GM21737 (cell line): Measurements from ENCODE around the gene ABCF2.

Experiments used
- ATAC-seq: cut with Tn5 transposase; IDR thresholded peaks from one replicate; pipeline ENCODE4 v1.9.1; 2021; ENCODE audit warnings: mild to moderate bottlenecking, moderate library complexity; ENCODE audit not compliant: unreplicated experiment

Gene ABCF2

DNA sequence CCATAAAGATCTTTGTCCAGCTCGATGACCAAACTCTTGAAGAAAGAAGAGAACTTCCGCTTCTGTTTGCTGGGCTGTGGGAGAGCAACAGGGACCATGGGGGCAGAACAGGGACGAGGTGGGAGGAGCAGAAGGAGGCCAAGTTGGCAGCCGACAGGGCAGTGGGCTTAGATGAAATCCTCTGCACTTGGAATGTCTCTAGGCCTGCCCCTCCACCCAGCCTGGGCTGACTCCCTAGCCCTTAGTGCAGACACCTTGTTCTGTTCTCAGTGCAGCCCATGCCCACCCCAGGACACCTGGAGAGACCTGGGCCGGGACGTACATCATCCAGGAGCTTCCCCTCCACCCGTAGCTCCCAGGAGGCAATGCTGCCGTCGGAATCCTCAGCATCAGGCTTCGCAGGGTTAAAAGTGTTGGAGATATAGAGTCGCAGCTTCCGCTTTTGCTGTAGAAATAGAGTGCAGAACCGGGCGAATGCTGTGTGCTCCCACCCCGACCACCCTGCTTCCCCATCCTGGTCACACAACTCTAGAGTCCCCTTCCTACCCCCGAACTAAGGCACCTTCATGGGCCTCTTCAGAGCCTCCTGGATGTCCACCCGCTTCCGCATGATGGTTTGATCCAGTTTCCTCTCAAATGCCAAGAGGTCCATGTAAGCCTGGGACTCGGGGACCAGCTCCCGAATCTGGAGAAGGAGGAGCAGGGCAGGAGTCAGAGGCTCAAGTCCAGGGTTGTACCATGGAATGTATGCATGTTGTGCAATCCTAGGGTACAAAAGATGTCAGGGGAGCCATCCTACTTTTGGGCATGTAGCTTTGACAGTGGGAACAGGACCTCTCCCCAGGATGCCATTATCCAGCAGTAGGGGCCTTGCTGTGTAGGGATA is 15.4 kb upstream of the ABCF2 start:
- ATAC-seq: no peak

DNA sequence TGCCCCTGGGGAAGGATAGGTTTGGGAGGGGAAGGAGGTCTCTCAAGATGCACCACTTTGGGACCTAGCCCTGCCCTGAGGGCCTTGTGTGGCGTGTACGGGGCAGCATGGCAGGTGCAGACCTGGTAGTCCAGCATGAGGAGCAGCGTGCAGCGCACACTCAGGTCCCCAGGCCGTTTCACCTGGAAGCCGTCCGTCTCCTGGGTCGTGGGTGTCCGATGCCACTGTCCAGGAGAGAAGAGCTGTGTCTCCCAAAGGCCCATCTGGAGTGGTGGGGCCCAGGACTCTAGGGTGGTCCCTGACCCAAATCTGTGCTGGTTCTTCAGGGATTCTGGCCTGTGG is 14.7 kb upstream of the ABCF2 start:
- ATAC-seq: no peak

DNA sequence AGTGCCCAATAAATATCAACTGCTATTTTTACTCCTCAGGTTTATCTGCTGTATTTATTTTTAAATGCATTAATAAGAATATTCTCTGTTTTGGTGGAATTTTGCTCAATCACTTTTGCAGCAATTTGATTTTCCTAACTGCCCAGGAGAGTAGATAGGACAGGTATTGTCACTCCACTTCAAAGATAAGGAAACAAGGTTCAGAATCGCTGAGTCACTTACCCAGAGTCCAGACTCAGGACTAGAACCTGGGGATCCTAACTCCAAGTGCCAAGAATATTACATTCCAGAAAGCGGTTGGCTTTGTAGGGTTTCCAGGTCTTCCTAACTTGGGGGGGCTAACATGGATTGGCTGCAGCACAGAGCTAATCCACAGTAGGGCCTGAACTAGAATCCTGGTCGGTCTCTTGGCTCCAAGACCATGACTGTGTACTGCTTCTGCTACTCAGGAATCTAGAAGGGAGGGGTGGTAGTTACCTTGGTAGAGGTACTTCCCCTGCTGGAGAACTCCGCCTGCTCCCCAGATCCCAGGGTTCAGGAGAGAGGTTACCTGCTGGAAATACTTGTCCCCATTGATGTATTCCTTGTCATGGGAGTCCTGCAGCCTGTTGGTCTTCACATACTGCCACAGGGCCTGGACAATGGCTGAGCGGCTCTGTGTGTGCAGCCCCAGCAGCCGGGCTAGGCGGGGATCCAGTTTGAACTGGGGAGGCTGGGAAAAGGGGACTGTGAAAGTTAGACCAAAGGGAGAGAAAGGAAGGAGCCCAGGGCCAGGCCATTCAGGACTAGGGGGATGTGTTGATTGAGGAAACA is 14.1 kb upstream of the ABCF2 start:
- ATAC-seq: no peak

DNA sequence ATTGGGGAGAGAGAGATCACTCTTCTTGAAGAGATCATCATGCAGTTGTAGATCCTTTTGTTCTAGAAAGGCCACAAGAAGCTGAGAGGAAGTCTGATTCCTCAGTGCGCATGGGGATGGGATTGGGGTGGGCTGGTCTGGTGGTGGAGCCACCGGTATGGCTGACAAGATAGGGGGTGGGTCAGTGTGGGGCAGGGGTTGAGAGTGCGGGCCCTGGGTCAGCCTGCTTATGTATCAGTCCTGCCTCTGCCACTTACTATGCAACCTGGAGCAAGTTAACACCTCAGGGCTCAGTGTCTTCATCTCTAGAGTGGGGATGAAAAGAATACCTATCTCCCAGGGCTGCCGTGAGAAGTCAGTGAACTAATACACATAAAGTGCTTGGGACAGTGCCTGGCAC is 13.5 kb upstream of the ABCF2 start:
- ATAC-seq: no peak

DNA sequence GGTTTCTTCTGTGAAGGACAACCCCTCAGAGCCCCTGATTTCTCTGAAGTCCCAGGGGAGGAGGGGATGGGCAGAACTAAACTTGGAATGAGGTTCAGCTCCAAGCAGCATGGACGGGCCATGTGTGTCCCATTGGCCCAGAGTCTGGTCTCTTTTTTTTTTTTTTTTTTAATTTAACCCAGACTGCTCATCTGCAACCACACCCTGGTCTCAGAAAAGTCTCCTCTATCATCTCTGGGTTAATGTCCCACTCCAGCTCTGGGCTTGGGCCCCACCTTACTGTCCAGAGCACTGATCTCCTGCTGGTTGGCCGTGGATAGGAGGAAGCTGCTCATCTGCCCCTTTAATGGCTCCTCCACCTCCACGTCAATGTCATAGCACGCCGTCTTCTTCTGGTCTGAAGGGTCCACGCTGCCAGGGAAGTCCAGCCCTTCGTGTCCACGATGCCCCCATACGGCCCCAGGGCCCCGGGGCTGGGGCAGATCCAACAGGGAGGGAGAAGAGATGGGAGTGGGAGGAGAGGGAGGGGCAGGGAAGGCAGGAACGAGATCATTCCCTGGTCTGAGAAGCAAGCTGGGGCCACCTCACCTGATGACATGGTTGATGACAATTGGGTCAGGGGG is 12.9 kb upstream of the ABCF2 start:
- ATAC-seq: no peak

DNA sequence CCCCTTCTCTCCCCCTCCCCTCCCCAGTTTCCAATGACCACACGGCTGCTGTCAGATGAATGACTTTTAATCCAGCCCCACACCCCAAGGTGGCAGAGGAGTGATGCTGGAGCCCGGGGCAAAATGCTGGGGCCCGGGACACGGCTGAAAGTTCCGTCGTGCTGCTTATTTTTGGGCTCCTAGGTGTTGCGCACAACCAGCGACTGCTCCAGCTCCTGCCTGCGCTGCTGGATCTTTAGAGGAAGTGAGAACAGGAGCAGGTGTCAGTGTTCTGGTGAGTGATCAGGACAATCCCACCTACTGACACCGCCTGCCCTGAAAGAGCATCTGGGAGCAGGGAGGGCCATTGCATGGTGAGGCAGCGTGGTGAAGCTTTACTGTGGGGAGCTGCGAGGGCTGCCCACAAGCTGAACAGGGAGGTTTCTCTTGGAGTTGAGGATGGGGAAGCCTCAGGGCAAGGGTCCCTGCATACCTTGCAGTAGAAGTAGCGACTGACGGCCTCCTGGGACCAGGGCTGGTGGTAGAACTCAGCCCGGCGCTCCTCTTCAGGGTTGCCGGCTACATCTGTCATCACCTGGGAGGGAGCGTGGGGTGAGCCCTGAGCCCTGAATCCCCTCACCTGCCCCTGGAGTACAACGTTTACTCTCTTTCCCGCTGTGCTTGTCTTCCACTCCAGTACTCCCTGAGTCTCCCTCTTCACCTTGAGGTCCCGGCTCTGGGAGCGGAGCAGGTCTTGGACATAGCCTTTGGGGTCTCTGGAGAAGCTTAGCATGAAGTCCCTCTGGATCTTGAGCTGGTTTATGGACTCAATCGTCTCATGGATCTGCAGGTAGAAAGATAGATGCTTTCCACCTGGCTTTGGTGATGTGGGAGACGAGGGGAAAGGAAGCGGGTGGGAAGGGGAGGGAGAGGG is 12.2 kb upstream of the ABCF2 start:
- ATAC-seq: no peak

DNA sequence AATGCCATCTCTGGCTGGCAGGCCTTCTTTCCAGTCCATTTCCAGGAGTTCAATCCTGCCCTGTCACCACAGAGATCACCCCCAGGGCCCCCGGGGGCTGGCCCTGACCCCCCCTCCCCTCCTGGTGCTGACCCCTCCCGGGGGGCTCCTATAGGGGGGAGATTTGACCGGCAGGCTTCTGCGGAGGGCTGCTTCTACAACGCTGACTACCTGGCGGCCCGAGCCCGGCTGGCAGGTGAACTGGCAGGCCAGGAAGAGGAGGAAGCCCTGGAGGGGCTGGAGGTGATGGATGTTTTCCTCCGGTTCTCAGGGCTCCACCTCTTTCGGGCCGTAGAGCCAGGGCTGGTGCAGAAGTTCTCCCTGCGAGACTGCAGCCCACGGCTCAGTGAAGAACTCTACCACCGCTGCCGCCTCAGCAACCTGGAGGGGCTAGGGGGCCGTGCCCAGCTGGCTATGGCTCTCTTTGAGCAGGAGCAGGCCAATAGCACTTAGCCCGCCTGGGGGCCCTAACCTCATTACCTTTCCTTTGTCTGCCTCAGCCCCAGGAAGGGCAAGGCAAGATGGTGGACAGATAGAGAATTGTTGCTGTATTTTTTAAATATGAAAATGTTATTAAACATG is 11.3 kb upstream of the ABCF2 start:
- ATAC-seq: no peak

DNA sequence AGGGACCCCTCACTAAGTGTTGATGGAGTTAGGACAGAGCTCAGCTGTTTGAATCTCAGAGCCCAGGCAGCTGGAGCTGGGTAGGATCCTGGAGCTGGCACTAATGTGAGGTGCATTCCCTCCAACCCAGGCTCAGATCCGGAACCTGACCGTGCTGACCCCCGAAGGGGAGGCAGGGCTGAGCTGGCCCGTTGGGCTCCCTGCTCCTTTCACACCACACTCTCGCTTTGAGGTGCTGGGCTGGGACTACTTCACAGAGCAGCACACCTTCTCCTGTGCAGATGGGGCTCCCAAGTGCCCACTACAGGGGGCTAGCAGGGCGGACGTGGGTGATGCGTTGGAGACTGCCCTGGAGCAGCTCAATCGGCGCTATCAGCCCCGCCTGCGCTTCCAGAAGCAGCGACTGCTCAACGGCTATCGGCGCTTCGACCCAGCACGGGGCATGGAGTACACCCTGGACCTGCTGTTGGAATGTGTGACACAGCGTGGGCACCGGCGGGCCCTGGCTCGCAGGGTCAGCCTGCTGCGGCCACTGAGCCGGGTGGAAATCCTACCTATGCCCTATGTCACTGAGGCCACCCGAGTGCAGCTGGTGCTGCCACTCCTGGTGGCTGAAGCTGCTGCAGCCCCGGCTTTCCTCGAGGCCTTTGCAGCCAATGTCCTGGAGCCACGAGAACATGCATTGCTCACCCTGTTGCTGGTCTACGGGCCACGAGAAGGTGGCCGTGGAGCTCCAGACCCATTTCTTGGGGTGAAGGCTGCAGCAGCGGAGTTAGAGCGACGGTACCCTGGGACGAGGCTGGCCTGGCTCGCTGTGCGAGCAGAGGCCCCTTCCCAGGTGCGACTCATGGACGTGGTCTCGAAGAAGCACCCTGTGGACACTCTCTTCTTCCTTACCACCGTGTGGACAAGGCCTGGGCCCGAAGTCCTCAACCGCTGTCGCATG is 10.5 kb upstream of the ABCF2 start:
- ATAC-seq: no peak

DNA sequence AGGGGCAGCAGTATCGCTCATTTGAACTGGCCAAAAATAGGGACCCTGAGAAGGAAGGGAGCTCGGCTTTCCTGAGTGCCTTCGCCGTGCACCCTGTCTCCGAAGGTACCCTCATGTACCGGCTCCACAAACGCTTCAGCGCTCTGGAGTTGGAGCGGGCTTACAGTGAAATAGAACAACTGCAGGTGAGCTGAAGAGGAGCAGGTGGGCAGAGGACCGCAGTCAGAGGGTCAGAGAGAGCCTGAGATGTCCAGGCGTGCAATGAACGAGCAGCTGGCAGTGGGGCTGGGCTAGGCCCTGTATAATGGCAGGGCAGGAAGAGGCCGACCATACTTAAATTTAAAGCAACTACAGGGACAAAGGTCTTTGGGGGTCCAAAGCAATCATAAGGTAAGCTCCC is 9.4 kb upstream of the ABCF2 start:
- ATAC-seq: no peak

DNA sequence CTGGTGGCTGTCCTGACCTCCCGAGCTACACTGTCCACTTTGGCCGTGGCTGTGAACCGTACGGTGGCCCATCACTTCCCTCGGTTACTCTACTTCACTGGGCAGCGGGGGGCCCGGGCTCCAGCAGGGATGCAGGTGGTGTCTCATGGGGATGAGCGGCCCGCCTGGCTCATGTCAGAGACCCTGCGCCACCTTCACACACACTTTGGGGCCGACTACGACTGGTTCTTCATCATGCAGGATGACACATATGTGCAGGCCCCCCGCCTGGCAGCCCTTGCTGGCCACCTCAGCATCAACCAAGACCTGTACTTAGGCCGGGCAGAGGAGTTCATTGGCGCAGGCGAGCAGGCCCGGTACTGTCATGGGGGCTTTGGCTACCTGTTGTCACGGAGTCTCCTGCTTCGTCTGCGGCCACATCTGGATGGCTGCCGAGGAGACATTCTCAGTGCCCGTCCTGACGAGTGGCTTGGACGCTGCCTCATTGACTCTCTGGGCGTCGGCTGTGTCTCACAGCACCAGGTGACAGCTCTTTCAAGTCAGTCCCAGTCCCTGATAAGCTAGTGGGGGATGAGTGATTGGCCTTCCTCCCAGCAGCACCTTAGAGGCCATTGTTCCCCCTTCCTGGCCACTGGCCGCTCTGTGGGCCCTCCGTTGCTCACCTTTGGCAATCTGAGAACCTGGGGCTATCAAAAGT is 8.2 kb upstream of the ABCF2 start:
- no peak for ATAC-seq

DNA sequence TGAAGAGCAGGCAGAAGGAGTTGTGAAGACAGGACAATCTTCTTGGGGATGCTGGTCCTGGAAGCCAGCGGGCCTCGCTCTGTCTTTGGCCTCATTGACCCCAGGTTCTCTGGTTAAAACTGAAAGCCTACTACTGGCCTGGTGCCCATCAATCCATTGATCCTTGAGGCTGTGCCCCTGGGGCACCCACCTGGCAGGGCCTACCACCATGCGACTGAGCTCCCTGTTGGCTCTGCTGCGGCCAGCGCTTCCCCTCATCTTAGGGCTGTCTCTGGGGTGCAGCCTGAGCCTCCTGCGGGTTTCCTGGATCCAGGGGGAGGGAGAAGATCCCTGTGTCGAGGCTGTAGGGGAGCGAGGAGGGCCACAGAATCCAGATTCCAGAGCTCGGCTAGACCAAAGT is 6.8 kb upstream of the ABCF2 start:
- ATAC-seq: no peak

DNA sequence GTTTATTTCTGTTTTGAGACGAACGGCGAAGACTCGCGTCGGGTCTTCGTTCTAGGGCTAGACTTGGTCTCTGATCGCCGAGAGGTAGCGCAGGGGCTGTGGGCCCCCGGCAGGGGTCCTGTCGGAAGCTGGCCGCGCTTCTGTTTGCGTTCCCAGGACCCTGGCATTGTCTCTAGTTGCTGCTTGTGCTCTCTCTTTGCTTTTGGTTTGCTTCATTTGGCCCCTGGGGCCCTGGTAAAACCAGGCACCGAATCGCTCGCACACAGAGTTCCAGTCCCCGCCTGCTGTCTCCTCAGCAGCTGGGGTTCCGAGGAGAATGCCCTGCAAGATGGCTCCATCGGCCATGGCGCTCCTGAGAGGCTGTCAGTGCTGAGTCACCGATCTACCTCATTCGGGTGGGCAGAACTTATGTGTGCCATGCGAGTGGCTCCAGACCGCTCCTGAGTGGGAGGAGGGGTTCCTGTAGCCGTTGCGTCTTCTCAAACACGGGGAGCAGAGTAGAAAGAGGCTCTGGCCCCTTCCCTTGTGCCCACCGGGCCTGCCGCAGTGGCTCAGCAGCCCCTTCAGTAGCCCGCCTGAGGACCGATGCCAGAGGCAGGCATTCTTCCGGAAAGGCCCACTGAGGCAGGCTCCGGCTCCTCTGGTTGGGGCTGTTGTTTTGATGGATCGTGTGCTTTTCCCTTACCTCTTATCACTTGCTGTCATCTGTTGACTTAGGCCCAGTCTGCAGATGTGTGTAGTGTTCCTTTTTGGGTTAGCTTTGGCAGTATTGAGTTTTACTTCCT is 6.1 kb upstream of the ABCF2 start:
- peak; percentile 31 for ATAC-seq

DNA sequence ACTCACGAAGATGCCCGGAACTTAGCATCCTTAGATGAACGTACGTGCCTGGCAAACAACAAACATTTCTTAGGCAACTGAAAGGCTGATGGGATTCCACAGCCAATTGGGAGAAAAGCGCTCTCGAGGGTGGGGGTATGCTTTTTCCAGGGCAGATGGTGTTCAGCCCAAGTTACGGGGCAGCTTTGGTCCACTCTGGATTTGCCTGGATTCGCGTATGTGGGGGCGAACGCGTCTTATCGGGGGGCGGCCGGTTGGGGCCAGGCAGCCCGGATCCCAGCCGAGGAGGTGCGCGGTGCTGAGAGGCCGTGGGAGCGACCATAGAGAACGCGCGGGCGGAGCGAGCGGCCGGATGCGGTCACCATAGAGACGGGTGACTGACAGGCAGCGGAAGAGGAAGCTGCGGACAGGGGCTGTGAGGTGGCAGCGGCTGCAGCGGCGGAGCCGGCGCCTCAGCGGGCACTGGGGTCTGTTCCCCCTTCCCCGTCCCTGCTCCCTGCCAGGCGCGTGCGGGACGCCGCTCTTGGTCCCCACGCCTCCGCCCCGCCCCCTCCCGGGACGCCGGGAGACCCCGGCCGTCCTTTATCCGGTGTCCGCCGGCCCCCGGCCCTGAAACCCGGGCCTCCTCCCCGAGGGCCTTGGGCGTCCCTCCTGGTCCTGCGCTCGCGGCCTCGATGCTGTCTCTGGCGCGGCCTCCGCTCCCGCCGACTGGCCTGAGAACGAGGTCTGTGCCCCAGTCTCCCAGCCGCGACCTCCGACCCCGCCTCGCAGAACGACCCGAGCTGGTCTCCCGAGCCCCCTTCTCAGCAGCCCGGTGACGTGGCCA is 5.3 kb upstream of the ABCF2 start, which contains the start of gene CHPF2:
Gene CHPF2 (plus strand): TSS at position 393 of the 826 bp plus-strand sequence. CDS start 1,529 bp downstream, outside the sequence.
- peak; percentile 95 for ATAC-seq

DNA sequence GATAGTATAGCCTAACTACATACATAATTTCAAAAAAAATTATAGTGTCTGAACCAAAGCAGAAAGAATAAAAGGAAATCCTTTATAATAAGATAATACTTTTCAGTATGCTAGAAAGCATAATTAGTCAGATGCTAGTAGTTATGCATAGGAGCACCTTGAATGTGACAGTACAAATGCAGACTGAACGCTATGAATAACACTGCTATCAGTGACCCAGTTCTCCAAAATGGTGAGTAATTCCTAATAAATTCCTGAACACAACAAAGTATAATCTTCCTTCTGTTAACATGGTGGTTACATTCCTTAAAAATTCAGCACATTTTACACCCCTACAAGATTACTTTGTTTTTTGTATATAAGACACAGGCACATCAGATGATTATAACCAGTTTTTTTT is 4.1 kb upstream of the ABCF2 start:
- ATAC-seq: no peak

DNA sequence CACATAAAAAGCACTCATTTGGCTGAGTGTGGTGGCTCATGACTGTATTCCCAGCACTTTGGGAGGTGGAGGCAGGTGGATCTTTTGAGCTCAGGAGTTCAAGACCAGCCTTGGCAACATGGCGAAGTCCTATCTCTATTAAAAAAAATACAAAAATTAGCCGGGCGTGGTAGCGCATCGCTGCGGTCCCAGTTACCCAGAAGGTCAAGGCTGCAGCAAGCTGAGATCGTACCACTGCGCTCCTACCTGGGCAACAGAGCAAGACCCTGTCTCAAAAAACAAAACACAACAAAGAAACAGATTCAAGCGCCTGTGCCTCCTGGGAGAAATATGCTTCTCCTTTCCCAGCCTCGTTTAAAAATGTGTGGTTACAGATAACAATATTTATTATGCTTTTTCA is 2.2 kb upstream of the ABCF2 start:
- no peak for ATAC-seq

DNA sequence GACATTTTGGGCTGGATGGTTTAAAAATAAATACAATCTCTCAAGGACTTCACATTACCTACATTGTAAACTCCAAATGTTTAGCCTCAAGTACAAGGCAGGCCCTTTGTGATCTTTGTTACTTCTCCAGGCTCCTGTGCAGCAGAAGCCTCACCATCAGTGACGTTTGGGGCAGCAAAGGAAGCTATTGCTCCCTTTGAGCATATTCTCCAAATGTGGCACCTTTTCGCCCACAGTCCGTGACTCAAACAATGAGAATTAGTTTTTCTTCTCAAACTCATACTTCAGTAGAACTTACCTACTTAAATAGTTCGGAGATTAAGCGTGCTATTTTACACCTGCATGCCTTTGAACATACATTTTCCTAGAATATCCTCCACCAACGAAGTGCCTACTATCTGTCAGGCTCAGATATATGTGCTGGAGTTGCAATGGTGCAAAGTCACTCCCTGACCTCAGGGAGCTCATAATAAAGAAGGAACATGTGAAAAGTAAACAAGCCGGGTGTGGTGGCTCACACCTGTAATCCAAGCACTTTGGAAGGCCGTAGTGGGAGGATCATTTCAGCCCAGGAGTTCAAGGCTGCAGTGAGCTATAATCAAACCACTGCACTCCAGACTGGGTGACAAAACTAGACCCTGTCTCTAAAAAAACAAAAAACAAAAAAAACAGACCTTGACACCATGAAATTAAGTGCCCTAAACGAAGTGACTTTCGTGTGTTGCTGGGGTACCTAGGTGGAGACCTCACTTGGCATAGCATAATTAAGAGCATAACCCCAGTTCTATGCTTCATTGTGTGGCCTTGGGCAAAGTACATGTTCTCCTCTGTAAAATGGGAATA is 1.2 kb upstream of the ABCF2 start:
- ATAC-seq: no peak
